Hematopoietic multipotent progenitor cell treated with erythropoietin and hydrocortisone succinate and interleukin-3 and kit ligand, for 6 days (in vitro differentiated cells): ENCODE data around the gene PSG2.
"Not testable (repeated sequence)": the region's sequence is repeated elsewhere in the genome, so short reads cannot be mapped to it uniquely, and the experiment has no call there.

Experiments used
- DNase-seq: peaks from one replicate; pipeline ENCODE4 v3.0.0-alpha.2; 2015

The PSG2 gene

DNA sequence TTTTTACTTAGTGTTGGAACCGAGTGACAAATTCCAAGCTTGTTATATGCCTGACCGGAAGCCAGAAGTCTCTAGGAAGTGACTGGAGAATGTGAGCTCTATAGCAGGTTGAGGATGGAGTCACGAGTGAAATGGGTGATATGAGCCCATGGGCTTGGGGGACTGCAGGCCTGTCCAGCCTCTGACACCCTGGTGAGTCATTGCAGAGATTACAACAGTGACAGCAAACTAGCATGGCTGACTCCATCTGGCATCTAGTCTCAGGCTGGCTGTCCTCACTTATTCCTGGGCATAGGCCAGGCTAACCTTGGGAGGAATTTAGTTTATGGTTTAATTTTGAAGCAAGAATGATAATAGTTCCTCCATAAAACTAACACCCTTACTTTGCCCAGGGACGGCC lies 4.6 kb downstream of the PSG2 start:
- not testable (repeated sequence) for DNase-seq

DNA sequence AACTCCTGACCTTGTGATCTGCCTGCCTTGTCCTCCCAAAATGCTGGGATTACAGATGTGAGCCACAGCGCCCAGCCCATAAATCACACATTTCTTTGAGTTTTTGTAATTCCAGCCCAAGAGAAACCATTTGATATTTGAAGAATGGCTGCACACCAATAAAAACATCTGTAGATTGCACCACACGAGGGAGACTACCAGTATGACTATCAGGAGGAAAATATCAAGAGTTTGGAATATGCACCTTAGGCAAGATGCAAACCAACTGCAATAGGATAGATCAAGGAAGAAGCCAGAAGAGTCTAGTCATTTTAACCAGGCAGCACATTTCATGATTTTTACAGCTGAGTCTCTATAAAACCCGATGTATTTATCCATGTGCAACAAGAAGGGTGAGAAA lies 20.1 kb downstream of the PSG2 start:
- DNase-seq: not testable (repeated sequence)

DNA sequence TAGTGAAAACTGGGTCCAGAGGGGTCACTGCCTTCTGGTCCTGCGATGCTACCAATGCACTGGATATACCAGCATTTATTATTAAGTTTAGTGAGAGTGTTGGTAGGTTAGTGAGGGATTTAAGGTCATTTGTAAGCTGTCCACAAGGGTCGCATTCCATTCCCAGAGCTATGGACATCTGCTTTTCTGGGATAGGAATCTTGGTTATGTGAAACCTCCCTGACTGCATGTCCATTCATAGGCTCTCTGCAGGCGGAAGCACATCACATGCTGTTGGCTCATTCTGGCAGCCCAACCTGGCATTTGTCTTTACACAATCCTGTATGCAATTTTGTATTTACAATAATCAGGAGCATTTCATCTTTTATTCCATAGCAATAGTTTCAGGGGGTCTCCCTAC lies 21.2 kb downstream of the PSG2 start:
- not testable (repeated sequence) for DNase-seq

DNA sequence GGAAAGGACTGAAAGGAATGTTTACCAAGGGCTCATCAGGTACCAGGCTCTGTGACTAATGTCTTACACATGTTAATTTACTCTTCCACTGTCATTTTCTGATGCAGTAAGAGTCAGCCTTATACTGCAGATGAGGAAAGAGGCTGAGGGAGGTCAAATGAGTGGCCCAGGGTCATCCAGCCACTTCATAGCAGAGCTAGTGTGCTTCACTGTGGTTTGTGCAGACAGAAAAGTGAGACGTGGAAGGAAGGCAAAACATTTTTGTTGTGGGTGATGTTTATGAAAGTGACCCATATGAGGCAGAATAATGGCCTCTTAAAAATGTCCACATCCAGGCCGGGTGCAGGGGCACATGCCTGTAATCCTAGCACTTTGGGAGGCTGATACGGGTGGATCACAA lies 22.2 kb downstream of the PSG2 start:
- not testable (repeated sequence) for DNase-seq

DNA sequence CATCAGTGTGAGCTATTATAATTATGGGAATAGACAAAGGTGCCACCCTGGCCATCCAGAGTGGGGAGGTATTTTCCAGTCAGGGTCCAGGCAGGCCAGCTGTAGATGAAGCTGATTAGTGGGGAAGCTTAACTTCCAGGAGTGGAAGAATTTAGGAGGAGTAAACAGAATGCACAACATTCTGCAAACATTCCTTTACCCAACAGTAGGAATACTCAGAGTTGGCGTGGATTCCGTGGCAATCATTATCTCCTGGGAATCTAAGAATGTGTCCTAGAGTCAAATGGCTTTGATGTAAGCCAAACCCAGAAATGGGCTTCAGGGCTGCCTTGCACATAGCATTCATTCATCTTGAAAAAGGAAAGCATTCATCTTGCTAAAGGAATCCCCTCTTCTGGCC lies 23.0 kb downstream of the PSG2 start:
- DNase-seq: not testable (repeated sequence)

DNA sequence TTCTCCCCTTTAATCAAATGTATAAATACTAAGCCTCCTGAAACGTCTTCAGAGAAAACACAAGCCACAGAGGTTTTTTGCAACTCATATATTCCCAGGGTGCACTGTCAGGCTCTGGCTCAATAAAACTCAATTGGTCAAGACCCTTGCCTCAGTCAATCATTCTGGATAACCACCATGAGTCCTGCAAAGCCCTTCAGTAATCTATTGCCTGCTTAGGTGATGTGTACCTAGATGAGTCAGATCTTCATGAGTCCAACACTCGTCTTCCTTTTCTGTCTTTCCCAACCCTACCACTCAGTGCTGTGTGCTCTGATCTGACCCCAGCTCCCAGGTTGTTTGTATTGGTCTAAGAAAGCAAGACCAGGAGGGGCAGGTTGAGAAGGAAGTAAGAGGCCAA lies 24.1 kb downstream of the PSG2 start:
- not testable (repeated sequence) for DNase-seq

DNA sequence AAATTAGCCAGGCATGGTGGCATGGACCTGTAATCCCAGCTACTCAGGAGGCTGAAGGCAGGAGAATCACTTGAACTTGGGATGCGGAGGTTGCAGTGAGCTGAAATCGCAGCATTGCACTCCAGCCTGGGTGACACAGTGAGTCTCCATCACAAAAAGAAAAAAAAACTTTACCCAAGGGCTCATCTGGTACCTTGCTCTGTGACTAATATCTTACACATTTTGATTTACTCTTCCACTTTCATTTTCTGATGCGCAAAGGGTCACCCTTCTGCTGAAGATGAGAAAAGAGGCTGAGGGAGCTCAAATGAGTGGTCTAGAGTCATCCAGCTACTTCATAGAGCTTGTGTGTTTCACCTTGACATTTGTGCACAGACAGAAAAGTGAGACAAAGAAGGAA lies 34.5 kb downstream of the PSG2 start:
- DNase-seq: not testable (repeated sequence)

DNA sequence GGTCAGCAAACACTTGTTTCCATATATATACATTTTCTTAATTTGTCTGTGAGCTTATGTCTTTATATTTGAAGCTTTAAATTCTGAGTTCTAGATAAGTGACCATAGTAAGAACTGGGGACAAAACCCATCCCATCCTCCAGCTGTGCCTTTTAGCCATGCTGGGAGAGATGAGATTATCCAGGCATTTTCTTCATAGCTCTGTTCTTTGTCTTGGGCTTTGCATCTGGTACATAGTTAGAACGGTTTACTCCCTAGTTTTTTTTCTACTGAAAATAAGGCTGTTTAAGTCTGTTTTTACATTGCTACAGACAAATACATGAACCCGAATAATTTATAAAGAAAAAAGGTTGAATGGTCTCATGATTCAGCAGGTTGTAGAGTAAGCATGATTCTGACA lies 35.9 kb downstream of the PSG2 start:
- not testable (repeated sequence) for DNase-seq

DNA sequence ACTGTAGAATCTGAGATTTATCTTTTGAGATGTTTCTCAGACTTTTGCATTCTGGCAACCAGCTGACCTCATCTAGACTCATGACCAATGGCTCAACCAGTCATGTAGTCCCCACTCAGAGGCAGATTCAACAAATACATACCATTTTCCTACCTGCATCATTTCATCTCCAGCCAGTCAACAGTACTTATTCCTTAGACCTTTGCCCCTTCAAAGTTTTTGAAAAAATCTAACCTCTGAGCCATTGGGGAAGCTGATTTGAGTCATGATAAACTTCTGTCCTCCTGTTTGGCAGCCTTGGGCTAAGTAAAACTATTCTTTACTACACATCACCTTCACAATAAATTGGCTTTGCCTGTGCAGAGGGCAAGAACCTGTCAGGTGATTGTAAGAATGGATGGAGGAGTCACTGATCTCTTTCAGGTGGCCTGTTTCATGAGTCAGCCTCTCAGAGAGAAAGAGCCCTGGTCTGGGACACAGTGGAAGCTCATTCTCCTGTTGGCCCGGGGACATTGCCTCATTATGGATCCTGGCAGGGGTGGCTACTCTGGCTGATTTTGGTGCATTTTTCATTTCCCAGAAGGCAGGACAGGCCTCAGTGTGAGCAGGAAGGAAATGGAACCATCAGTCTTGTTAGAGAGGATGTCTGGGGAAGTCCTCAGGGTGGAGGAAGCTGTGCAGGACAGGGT lies 38.9 kb downstream of the PSG2 start:
- not testable (repeated sequence) for DNase-seq

DNA sequence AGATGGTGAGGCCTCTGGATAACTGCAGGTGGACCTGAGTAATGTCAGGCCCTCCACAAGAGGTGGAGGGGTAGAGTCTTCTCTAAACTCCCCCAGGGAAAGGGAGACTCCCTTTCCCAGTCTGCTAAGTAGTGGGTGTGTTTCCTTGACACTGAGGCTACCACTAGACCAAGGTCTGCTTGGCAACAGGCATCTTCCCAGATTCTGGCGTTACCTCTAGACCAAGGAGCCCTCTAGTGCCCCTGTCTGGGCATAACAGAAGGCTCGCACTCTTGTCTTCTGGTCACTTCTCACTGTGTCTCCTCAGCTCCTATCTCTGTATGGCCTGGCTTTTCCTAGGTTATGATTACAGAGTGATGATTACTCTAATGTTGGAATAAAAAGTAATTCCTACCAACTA lies 50.9 kb downstream of the PSG2 start:
- DNase-seq: peak; percentile 3

DNA sequence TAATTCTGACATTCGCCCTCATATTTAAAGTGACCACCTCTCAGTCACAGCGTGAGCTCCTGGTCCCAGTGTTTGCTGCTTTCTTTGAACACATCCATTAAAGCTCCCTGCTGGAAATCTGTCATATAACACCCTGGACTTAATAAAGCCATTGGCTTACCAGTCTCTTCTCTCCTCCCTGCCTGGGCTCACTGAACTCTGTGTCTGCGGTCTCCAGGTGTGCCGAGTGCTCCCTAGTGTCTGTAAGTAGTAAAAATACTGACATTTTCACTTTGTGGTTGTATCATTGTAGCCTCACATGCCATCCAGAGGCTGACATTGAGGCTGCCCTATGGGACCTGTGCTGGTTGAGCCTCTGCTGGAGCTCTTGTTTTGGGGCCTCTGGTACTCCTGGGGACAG lies 53.6 kb downstream of the PSG2 start:
- DNase-seq: no peak

DNA sequence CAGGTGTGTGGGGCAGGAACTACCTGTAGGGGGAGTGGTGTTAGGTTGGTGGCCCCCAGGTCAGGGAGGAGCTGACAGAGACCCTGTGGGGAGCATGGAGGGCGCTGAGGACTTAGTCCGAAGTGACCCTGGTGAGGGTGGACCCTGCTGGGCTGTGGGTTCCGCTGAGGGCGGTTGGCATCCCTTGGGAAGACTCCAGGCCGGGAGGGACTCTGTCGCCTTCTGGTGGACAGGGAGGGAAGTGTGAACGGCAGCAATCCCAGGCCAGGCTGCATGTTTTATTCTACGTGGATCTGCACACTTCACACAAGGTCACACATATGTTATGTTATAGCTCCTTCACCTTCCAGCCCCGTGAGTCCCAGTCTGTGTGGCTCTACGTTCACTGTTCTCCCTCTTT lies 54.5 kb downstream of the PSG2 start:
- DNase-seq: not testable (repeated sequence)

DNA sequence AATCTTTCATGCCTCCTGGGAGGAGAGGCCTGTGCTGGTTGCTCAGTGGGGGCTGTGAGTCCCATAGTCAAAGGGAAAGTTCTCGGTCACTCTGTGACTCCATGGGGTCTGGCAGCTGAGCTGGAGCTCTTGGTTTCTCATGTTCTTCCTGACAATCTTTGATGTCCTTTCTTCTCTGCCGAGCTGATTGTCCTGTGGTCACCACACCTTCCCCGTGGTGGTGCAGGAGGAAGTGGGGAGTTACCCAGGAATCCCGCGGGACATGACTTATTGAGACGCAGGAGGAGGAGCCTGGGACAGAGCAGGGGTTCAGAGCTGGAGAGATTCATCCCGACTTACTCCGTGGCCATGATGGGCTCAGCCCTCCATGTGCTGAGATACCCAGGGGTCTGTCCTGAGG lies 55.4 kb downstream of the PSG2 start:
- not testable (repeated sequence) for DNase-seq

DNA sequence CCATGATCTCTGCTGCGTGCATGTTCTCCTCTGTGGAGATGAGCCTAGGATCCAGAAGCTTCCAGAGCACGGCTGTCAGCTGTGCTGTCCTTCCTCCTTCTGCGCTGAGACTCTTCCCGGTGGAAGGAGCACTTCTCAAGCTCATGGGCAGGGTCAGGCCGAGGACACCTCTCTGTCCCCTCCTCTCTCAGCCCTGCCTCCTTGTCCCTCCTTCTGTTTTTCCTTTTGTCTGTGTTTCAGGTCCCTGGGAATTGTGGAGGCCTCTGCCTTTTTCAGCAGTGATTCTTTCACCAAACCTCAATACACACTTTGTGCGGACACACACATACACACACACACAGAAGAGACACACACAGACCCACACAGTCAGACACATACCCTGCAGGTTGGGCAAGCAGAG lies 56.1 kb downstream of the PSG2 start, which contains the start of gene PSG11:
PSG11 (minus strand) TSS at position 101 of the 400 bp plus-strand sequence; CDS start at position 4, 97 bp downstream.
- DNase-seq: not testable (repeated sequence)

DNA sequence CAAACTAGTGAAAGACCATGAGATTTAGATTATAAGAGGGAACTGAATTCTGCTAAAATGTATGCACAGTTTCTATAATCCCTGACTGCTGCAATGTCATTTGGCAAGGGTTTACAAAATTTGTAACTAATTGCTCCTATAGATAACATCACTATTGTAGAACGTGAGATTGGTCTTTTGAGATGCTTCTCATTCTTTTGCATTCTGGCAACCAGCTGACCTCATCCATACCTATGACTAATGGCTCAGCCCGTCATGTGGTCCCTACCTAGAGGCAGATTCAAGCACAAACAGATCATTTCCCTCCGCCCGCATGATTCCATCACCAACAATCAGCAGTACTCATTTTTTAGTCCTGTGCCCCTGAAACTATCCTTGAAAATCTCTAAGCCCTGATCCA lies 60.4 kb downstream of the PSG2 start:
- DNase-seq: not testable (repeated sequence)

DNA sequence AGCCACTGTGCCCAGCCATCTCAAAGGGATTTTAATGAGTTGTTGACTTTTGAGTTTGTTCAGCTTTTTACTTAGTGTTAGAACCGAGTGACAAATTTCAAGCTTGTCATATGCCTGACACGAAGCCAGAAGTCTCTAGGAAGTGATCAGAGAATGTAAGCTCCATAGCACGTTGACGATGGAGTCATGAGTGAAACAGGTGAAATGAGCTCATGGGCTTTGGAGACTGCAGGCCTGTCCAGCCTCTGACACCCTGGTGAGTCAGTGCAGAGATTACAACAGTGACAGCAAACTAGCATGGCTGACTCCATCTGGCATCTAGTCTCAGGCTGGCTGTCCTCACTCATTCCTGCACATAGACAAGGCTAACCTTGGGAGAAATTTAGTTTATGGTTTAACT lies 60.9 kb downstream of the PSG2 start:
- DNase-seq: not testable (repeated sequence)

DNA sequence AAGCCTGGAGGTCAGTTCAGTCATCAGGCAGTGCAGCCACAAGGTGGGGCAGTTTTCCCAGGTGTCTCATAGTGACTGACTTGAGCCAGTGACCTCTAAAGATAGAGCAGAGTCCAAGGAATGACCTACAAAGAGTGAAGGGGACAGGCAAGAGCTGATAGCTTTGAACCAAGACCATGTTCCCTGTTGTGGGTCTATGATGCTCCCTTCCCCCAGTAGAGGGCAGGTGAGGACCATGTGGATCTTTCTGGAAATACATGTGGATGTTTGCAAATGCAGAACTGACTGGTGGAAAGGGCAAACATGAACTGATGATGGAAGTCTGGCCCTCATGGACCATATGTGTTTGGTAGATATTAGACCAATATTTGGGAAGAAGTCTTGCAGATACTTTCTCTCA lies 62.9 kb downstream of the PSG2 start:
- DNase-seq: not testable (repeated sequence)
